HepG2 (cell line): ENCODE results near the gene ANAPC2. TPM values are rescaled to one million over a fixed set of nuclear protein-coding genes. Genes with fewer than 3 reads are reported as not detected.

Experiments used
- ARNTL ChIP-seq: sonication (generic); formaldehyde crosslinking; IDR thresholded peaks from 2 replicates; pipeline ENCODE4 v1.4.0; 2020; ENCODE audit warnings: mild to moderate bottlenecking, missing genetic modification reagents
- CREM ChIP-seq, 2 experiments: sonication (generic) in 1 of 2; formaldehyde crosslinking in 1 of 2; IDR thresholded peaks; 2 replicates each; pipeline versions ENCODE4 v1.4.0 to v1.6.1; 2016 to 2020; ENCODE audit warnings: antibody characterized with exemption in 1 of 2, mild to moderate bottlenecking in 1 of 2, missing genetic modification reagents in 1 of 2
- CSRNP1 ChIP-seq: sonication (generic); formaldehyde crosslinking; IDR thresholded peaks from 2 replicates; pipeline ENCODE4 v1.8.1; 2023; ENCODE audit warnings: mild to moderate bottlenecking, missing genetic modification reagents
- GATAD2A ChIP-seq: IDR thresholded peaks from 2 replicates; pipeline ENCODE4 v1.6.1; 2016
- MAZ ChIP-seq, 2 experiments: sonication (generic) in 1 of 2; formaldehyde crosslinking in 1 of 2; IDR thresholded peaks; 2 replicates each; pipeline versions ENCODE4 v1.5.0 to v1.6.1; 2012 to 2020; ENCODE audit warnings: low read depth in 2 of 2, mild to moderate bottlenecking in 2 of 2, borderline replicate concordance in 1 of 2, improper control_type of control experiment in 1 of 2, low read length in 1 of 2, missing genetic modification reagents in 1 of 2, moderate library complexity in 1 of 2
- MXD1 ChIP-seq: sonication (generic); formaldehyde crosslinking; IDR thresholded peaks from 2 replicates; pipeline ENCODE4 v1.4.0; 2020; ENCODE audit warnings: mild to moderate bottlenecking, missing genetic modification reagents
- RBFOX2 ChIP-seq: fragments of 200-400 bp; formaldehyde crosslinking; IDR thresholded peaks from 2 replicates; pipeline ENCODE4 v1.6.1; 2017; ENCODE audit warnings: low read depth, mild to moderate bottlenecking, low read length
- RNF2 ChIP-seq: fragments of 450-650 bp; conservative IDR thresholded peaks from 2 replicates; pipeline ENCODE4 v1.6.1; 2016; ENCODE audit warnings: low read depth
- XBP1 ChIP-seq: sonication (generic); formaldehyde crosslinking; IDR thresholded peaks from 2 replicates; pipeline ENCODE4 v1.5.0; 2020; ENCODE audit warnings: missing genetic modification reagents
- YEATS4 ChIP-seq: sonication (generic); formaldehyde crosslinking; IDR thresholded peaks from 2 replicates; pipeline ENCODE4 v1.4.0; 2020; ENCODE audit warnings: missing genetic modification reagents, borderline replicate concordance
- ZBTB25 ChIP-seq: IDR thresholded peaks from 2 replicates; pipeline ENCODE4 v1.6.1; 2018; ENCODE audit warnings: missing genetic modification reagents
- ZBTB40 ChIP-seq, 2 experiments: fragments of 450-650 bp in 1 of 2; sonication (generic) in 1 of 2; formaldehyde crosslinking in 1 of 2; IDR thresholded peaks; 2 replicates each; pipeline versions ENCODE4 v1.6.1 to v1.8.0; 2016 to 2022; ENCODE audit warnings: antibody characterized with exemption in 1 of 2, mild to moderate bottlenecking in 1 of 2, missing genetic modification reagents in 1 of 2
- ZNF333 ChIP-seq: sonication (generic); formaldehyde crosslinking; IDR thresholded peaks from 2 replicates; pipeline ENCODE4 v1.4.0; 2020; ENCODE audit warnings: mild to moderate bottlenecking, missing genetic modification reagents, borderline replicate concordance
- ZNF343 ChIP-seq: sonication (generic); formaldehyde crosslinking; IDR thresholded peaks from 2 replicates; pipeline ENCODE4 v1.4.0; 2020; ENCODE audit warnings: mild to moderate bottlenecking, missing genetic modification reagents
- ZNF430 ChIP-seq: sonication (generic); formaldehyde crosslinking; IDR thresholded peaks from 2 replicates; pipeline ENCODE4 v1.9.0; 2021; ENCODE audit warnings: mild to moderate bottlenecking, missing genetic modification reagents
- ZNF605 ChIP-seq: sonication (generic); formaldehyde crosslinking; IDR thresholded peaks from 2 replicates; pipeline ENCODE4 v1.8.0; 2022; ENCODE audit warnings: mild to moderate bottlenecking, missing genetic modification reagents
- polyA plus RNA-seq, 8 experiments: library from polyadenylated mRNA; depleted of rRNA in 3 of 8; stranded (reverse) in 7 of 8; unstranded in 1 of 8; fragments of >200 nt; fragmentation: Illumina TruSeq in 4 of 8; extraction: Trizol in 4 of 8; gene quantifications; 2 replicates each; pipeline versions ENCODE4 v1.2.1 to v1.2.3, GENCODE V29; 2011 to 2016; ENCODE audit warnings: low read depth in 4 of 8, missing spikeins in 1 of 8, mixed read lengths in 1 of 8; ENCODE audit not compliant: insufficient read depth in 1 of 8
- total RNA-seq, 5 experiments: library from RNA; depleted of rRNA; stranded (reverse); fragments of >200 nt; fragmentation: Illumina TruSeq; extraction: Trizol; gene quantifications; 2 replicates each; pipeline ENCODE4 v1.2.3, GENCODE V29; 2016; ENCODE audit warnings: low read depth in 1 of 5

The ANAPC2 gene
- total and polyA plus RNA-seq, 2 of the 13 experiments (the other 11 are each of a cell fraction or from before 2014, with no cell fraction given): 12.3 to 15.4 TPM

DNA sequence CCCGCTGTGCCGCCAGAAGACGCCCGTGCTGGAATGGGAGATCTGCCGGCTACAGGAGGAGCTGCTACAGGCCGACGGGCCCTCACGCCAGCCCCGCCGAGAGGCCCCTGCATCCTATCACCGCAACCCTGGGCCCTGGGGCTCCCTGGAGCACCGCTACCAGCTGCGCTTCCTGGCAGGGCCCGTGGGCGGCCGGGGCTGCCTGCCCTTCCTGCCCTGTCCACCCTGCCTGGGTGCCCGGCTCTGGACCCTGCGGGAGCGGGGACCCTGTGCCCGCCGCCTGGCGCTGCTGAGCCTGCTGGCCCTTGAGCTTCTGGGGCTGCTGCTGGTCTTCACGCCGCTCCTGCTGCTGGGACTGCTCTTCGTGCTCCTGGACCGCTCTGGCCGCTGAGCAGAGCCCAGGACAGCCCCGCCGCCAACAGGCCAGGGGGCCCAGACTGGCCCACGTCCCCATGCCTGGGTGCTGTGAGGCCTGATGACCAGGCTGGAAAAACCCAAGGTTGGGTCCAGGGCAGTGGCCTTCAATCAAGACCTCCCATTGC is 29.9 kb upstream of the ANAPC2 start (continued):
- TF ChIP-seq ZBTB40 (IDR thresholded peaks at IDR 0.05) (no peak), ZBTB40 (CRISPR knock-in tag; IDR thresholded peaks at IDR 0.05) (0 out of 2 replicates have a peak, but pooled peaks have one; percentile 1), ZNF333 (CRISPR knock-in tag) (no peak), GATAD2A (no peak), CSRNP1 (no peak), ZNF430 (CRISPR knock-in tag) (no peak), CREM (IDR thresholded peaks at IDR 0.05) (no peak), CREM (CRISPR knock-in tag; IDR thresholded peaks at IDR 0.05) (no peak), YEATS4 (CRISPR knock-in tag) (0 out of 2 replicates have a peak, but pooled peaks have one; percentile 17), MAZ (IDR thresholded peaks at IDR 0.05; ENCODE audit: borderline replicate concordance, low read depth, low read length) (no peak), MAZ (CRISPR knock-in tag; IDR thresholded peaks at IDR 0.05; ENCODE audit: low read depth) (0 out of 2 replicates have a peak, but pooled peaks have one; percentile 22), ZNF343 (CRISPR knock-in tag) (0 out of 2 replicates have a peak, but pooled peaks have one; percentile 23), ZNF605 (no peak; the same call in 1 of the 2 replicates), RBFOX2 (peak; percentile 67), ARNTL (CRISPR knock-in tag) (peak; percentile 14; the same call in 1 of the 2 replicates), MXD1 (CRISPR knock-in tag) (peak; percentile 64; the same call in 1 of the 2 replicates), XBP1 (CRISPR knock-in tag) (no peak), ZBTB25 (no peak), RNF2 (no peak)
